Cardiac muscle cell (in vitro differentiated cells and primary cell): ENCODE results near the gene BTAF1. TPM values are rescaled to one million over a fixed set of nuclear protein-coding genes. Genes with fewer than 3 reads are reported as not detected.
"Not testable (repeated sequence)": the region's sequence is repeated elsewhere in the genome, so short reads cannot be mapped to it uniquely, and the experiment has no call there.

ENCODE experiments used
- DNase-seq, 2 donors: peaks; one replicate each; pipeline versions ENCODE4 v3.0.0 to v3.0.0-alpha.2; 2010 to 2017; ENCODE audit warnings: low read depth in 1 of 2, low spot score in 1 of 2
- H3K27ac ChIP-seq: fragments of 200-600 bp; sonication (generic); 2 replicates; pipeline ENCODE4 v1.5.1; 2016
- H3K27me3 ChIP-seq: fragments of 200-600 bp; sonication (generic); 2 replicates; pipeline ENCODE4 v1.6.0; 2016; ENCODE audit warnings: control low read depth
- H3K36me3 ChIP-seq: fragments of 200-600 bp; sonication (generic); 2 replicates; pipeline ENCODE4 v1.5.1; 2016; ENCODE audit warnings: control low read depth
- H3K4me1 ChIP-seq: fragments of 200-600 bp; sonication (generic); 2 replicates; pipeline ENCODE4 v1.8.1; 2017; ENCODE audit warnings: low read depth, mild to moderate bottlenecking, mixed run types
- H3K4me3 ChIP-seq: fragments of 200-600 bp; sonication (generic); 2 replicates; pipeline ENCODE4 v1.5.1; 2016; ENCODE audit warnings: mild to moderate bottlenecking
- H3K9me3 ChIP-seq: fragments of 200-600 bp; sonication (generic); 2 replicates; pipeline ENCODE4 v1.5.1; 2017; ENCODE audit warnings: low read depth, mild to moderate bottlenecking, control low read depth
- polyA plus RNA-seq: library from polyadenylated mRNA; unstranded; fragments of >200 nt; fragmentation: Nextera tagmentation; extraction: Ambion mirVana; gene quantifications from 2 replicates; pipeline ENCODE4 v1.2.1, GENCODE V29; 2016
- total RNA-seq: library from RNA; depleted of rRNA; stranded (reverse); fragments of >200 nt; gene quantifications from 2 replicates; pipeline ENCODE4 v1.2.3, GENCODE V29; 2016
- TF ChIP-seq, protein P1 (sequence below): IDR thresholded peaks from 2 replicates; pipeline ENCODE4 v1.5.1; 2012; ENCODE audit warnings: low read depth, mild to moderate bottlenecking, low read length

BTAF1 gene
- total and polyA plus RNA-seq, 2 experiments from 2014 or later, result 35.1 to 121 TPM

DNA sequence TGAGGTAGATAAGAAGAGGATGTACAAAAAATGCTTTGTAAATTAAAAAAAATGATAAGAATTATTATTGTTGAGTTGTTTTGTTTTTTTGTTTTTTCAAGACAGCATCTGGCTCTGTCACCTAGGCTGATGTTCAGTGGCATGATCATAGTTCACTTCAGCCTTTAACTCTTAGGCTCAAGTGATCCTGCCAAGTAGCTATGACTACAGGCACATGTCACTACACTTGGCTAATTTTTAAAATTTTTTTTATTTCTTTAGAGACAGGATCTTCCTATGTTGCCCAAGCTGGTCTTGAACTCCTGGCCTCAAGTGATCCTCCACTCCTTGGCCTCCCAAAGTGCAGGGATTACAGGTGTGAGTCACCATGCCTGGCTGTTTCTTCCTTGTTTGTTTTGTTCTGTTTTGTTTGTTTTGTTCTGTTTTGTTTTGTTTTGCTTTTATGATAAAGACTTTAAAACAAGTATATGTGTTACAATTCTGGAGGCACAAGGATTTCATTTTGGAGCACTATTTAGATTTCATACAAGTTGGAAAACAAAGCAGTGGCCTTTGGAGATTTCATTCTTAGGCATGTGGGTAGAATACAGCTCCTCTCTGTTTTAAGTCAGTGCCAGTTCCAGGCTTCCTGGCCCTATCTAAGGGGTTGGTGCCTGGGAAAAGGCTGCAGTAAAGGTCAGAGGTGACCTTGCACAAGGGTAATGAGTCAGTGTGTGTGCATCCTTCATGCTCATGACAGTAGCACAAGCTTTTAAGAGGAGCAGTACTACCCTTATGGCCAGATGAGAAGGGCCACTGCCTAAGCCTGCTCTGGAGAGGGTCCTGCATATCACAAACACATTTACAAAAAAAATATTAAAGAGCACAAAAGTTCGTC lies 32.2 kb upstream of the BTAF1 start:
- no peaks in the 10 kb centered on the region for H3K27me3 ChIP-seq
- H3K4me3 ChIP-seq, result no peak overlapping the region
- peak overlapping the region; percentile 35 for H3K27ac ChIP-seq
- TF ChIP-seq, protein P1, sequence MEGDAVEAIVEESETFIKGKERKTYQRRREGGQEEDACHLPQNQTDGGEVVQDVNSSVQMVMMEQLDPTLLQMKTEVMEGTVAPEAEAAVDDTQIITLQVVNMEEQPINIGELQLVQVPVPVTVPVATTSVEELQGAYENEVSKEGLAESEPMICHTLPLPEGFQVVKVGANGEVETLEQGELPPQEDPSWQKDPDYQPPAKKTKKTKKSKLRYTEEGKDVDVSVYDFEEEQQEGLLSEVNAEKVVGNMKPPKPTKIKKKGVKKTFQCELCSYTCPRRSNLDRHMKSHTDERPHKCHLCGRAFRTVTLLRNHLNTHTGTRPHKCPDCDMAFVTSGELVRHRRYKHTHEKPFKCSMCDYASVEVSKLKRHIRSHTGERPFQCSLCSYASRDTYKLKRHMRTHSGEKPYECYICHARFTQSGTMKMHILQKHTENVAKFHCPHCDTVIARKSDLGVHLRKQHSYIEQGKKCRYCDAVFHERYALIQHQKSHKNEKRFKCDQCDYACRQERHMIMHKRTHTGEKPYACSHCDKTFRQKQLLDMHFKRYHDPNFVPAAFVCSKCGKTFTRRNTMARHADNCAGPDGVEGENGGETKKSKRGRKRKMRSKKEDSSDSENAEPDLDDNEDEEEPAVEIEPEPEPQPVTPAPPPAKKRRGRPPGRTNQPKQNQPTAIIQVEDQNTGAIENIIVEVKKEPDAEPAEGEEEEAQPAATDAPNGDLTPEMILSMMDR, result no peak
- no peaks in the 10 kb centered on the region for H3K36me3 ChIP-seq
- peak in 1 of 2 donors; percentile 75 for DNase-seq
- H3K4me1 ChIP-seq, result peaks cover 17% of the 10 kb centered on the region
- H3K9me3 ChIP-seq, result no peaks in the 10 kb centered on the region

DNA sequence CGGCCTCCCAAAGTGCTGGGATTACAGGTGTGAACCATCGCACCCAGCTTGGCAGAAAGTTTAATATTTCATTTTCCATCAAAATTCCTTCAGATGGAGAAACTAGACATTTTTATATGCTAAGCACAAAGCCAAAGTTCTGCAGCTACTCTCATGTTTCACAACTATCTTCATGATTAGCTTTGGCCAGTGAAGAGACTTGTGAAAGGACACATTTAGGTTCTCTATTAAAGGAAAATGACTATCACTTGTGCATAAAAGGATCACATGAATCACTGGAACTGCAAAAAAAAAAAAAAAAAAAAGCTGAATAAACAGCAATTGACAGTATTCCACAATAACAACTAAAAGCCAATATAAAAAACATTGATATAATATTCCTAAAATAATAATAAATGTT lies 30.5 kb upstream of the BTAF1 start:
- H3K9me3 ChIP-seq, result no peaks in the 10 kb centered on the region
- H3K4me3 ChIP-seq, result no peak overlapping the region
- H3K27me3 ChIP-seq, result no peaks in the 10 kb centered on the region
- no peak overlapping the region for H3K27ac ChIP-seq
- no peaks in the 10 kb centered on the region for H3K36me3 ChIP-seq
- TF ChIP-seq, protein P1, result no peak
- DNase-seq, result no peak
- peaks cover 3% of the 10 kb centered on the region for H3K4me1 ChIP-seq

DNA sequence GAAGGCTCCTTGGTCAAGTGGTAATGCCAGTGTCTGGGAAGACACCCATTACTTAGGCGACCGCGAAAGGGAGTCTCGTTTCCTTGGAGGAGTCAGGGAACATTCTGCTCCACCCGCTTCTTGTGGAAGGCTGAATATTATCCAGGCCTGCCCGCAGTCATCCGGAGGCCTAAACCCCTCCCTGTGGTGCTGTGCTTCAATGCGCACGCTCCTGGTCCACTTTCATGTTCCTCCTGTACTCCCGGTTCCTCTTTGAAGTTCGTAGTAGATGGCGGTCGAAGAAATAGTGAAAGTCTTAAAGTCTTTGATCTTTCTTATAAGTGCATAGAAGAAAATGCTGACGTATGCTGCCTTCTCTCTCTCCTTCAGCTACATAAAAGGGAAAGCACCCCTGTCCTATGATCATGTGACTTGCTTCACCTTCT lies 29.3 kb upstream of the BTAF1 start:
- H3K4me1 ChIP-seq, H3K36me3 ChIP-seq, H3K9me3 ChIP-seq, DNase-seq, H3K27ac ChIP-seq, H3K4me3 ChIP-seq, H3K27me3 ChIP-seq: not testable (repeated sequence)

DNA sequence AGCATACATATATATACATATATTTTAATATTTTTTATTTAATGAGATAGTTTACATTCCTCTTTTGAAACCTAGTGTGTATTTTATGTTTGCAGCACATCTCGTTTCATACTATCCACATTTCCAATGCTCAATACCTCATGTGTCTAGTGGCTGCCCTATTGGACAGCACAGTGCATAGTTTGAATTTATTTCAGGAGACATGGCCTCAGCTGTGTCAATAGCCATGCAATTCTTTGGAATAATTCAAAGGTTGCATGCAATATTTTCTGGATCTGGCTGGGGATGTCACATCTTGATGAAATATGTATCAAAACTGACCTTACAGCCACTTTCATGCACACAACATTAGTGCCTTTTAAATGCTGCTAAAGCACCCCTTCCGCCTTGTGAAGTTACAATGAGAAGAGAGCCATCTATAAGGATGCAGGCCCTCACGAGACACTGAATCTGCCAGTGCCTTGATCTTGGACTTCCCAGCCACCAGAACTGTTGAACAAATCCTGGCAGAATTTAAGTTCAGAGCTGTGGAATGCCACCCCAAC lies 27.3 kb upstream of the BTAF1 start:
- DNase-seq, result no peak
- Histone ChIP-seq H3K27me3 (no peaks in the 10 kb centered on the region), H3K27ac (no peak overlapping the region), H3K9me3 (no peaks in the 10 kb centered on the region), H3K4me1 (no peaks in the 10 kb centered on the region), H3K36me3 (no peaks in the 10 kb centered on the region), H3K4me3 (no peak overlapping the region)
- TF ChIP-seq, protein P1, result no peak

DNA sequence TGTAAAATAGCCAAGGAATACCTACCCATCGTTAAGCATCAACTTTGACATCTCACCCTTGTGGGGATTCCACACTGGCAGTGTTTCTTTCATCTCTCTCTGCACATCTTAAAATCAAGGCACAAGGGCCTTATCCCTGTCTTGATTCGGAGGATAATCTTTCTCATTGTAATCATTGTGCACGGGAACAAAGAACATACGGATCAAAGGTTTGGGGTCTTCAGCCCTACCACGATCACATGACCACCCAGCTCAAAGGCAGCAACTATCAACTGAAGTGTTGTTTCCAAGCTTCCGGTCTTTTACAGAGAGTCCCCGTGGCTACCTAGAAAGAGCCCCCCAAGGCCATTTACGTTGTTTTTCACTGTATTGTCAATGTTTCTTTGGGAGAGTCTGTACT lies 26.1 kb upstream of the BTAF1 start:
- DNase-seq, result no peak
- Histone ChIP-seq H3K27ac (no peak overlapping the region), H3K9me3 (no peaks in the 10 kb centered on the region), H3K4me3 (no peak overlapping the region), H3K36me3 (no peaks in the 10 kb centered on the region), H3K4me1 (no peaks in the 10 kb centered on the region), H3K27me3 (no peaks in the 10 kb centered on the region)
- TF ChIP-seq, protein P1, result no peak
